NK-92 (cell line): ENCODE measurements around the gene PELI1.
"Not testable (repeated sequence)": the region's sequence is repeated elsewhere in the genome, so short reads cannot be mapped to it uniquely, and the experiment has no call there.

ENCODE experiments used
- DNase-seq: peaks from one replicate; lab custom pipeline; 2025; ENCODE audit not compliant: unreplicated experiment; lab: John Stamatoyannopoulos, UW

The PELI1 gene

GRCh38 chr2:64090264-64090663, 54.0 kb downstream of the PELI1 start:
- no peak for DNase-seq

GRCh38 chr2:64086347-64087082, 57.7 kb downstream of the PELI1 start:
- no peak for DNase-seq

GRCh38 chr2:64085936-64086335, 58.3 kb downstream of the PELI1 start:
- no peak for DNase-seq

- DNase-seq: no peak
Measured at GRCh38 chr2:64081046-64081445, 63.2 kb downstream of the PELI1 start.

GRCh38 chr2:64080179-64080578, 64.0 kb downstream of the PELI1 start:
- no peak for DNase-seq

- DNase-seq: not testable (repeated sequence)
Measured at GRCh38 chr2:64079688-64080087, 64.5 kb downstream of the PELI1 start.

- DNase-seq: not testable (repeated sequence)
Measured at GRCh38 chr2:64076828-64077227, 67.4 kb downstream of the PELI1 start.

- not testable (repeated sequence) for DNase-seq
Measured at GRCh38 chr2:64074616-64075015, 69.6 kb downstream of the PELI1 start.

GRCh38 chr2:64067326-64067725, 76.9 kb downstream of the PELI1 start:
- no peak for DNase-seq

GRCh38 chr2:64065516-64065915, 78.7 kb downstream of the PELI1 start:
- no peak for DNase-seq

- DNase-seq: no peak
Measured at GRCh38 chr2:64063924-64064331, 80.3 kb downstream of the PELI1 start.

- DNase-seq: no peak
Measured at GRCh38 chr2:64063454-64063853, 80.8 kb downstream of the PELI1 start.

GRCh38 chr2:64062840-64063239, 81.4 kb downstream of the PELI1 start:
- DNase-seq: no peak

GRCh38 chr2:64059270-64059669, 85.0 kb downstream of the PELI1 start:
- no peak for DNase-seq

GRCh38 chr2:64056021-64056420, 88.2 kb downstream of the PELI1 start:
- no peak for DNase-seq

GRCh38 chr2:64054161-64054915, 89.9 kb downstream of the PELI1 start:
- no peak for DNase-seq

- no peak for DNase-seq
Measured at GRCh38 chr2:64052463-64053241, 91.6 kb downstream of the PELI1 start.

- peak; percentile 2 for DNase-seq
Measured at GRCh38 chr2:64049633-64050220, 94.5 kb downstream of the PELI1 start.

GRCh38 chr2:64045938-64046337, 98.3 kb downstream of the PELI1 start:
- DNase-seq: no peak
